ENCODE data around the gene C3orf18. TPM values are rescaled to one million over a fixed set of nuclear protein-coding genes. Genes with fewer than 3 reads are reported as not detected.
A peak's percentile ranks its signal among the peaks of the same experiment; 100 is the strongest.

C3orf18 gene
- total and polyA plus RNA-seq, 3 donors from 2014 or later = 14.9 to 28.8 (median 21.0) TPM

GRCh38 chr3:50612970-50613846, 45.7 kb upstream of the C3orf18 start:
- no peak for DNase-seq
- H3K27me3 ChIP-seq = no peaks in the 10 kb centered on the region
- peaks cover 38% of the 10 kb centered on the region for H3K4me1 ChIP-seq
- no peak for TF ChIP-seq POLR2A (IDR thresholded peaks at IDR 0.05)
- no peak overlapping the region for H3K4me3 ChIP-seq
- intact Hi-C loops (cut with DNase I; ENCODE audit: low total_unique reads) = loop anchor here (5.0 kb wide), 1 partner anchor 41 kb away; no protein-coding TSS in a partner anchor
- no peaks in the 10 kb centered on the region for H3K9me3 ChIP-seq
- H3K27ac ChIP-seq = peak overlapping the region in 1 of 2 donors; percentile 84
- H3K36me3 ChIP-seq (ENCODE audit: low read depth, missing control alignments) = no peaks in the 10 kb centered on the region
- 53 to 72% methylated on average over 6 of the region's 6 CpGs for WGBS, 2 donors

- WGBS, 2 donors = 3 to 11% methylated on average over 19 to 29 of the region's 29 CpGs
- DNase-seq = no peak
- Histone ChIP-seq H3K4me1 (peaks cover 33% of the 10 kb centered on the region), H3K27me3 (no peaks in the 10 kb centered on the region), H3K27ac (peak overlapping the region; percentile 76 to 84), H3K36me3 (ENCODE audit: low read depth, missing control alignments) (no peaks in the 10 kb centered on the region), H3K9me3 (no peaks in the 10 kb centered on the region), H3K4me3 (peak overlapping the region; percentile 61 to 76)
- intact Hi-C loops (cut with DNase I; ENCODE audit: low total_unique reads) = loop anchor here (5.0 kb wide), 1 partner anchor 40 kb away; no protein-coding TSS in a partner anchor
- no peak for TF ChIP-seq POLR2A (IDR thresholded peaks at IDR 0.05)
- TF ChIP-seq CTCF (IDR thresholded peaks at IDR 0.05) = peak in 1 of 3 experiments; percentile 8
Measured at GRCh38 chr3:50612234-50612882, 44.8 kb upstream of the C3orf18 start.

GRCh38 chr3:50611464-50612233, 44.1 kb upstream of the C3orf18 start, which contains the start of gene CISH:
CISH (minus strand) TSS chr3:50611774; CDS start chr3:50611650, 124 bp downstream.
- TF ChIP-seq CTCF (IDR thresholded peaks at IDR 0.05) (peak in 2 of 3 experiments; percentile 3 to 38), POLR2A (IDR thresholded peaks at IDR 0.05) (no peak)
- H3K27ac ChIP-seq = peak within 1 kb of the TSS; percentile 76 to 84
- no peaks in the 10 kb centered on the region for H3K27me3 ChIP-seq
- no peaks in the 10 kb centered on the region for H3K36me3 ChIP-seq (ENCODE audit: low read depth, missing control alignments)
- peaks cover 33% of the 10 kb centered on the region for H3K4me1 ChIP-seq
- DNase-seq = peak; percentile 95
- H3K4me3 ChIP-seq = peak within 1 kb of the TSS; percentile 61 to 76
- no peaks in the 10 kb centered on the region for H3K9me3 ChIP-seq
- WGBS, 2 donors = 0 to 2% methylated on average over 21 to 71 of the region's 75 CpGs
- intact Hi-C loops (cut with DNase I; ENCODE audit: low total_unique reads) = loop anchor here (5.0 kb wide), 1 partner anchor 39 kb away; no protein-coding TSS in a partner anchor

GRCh38 chr3:50610992-50611463, 43.5 kb upstream of the C3orf18 start:
- H3K27ac ChIP-seq = peak overlapping the region; percentile 76 to 84
- WGBS, 2 donors = 14 to 28% methylated on average over 4 to 10 of the region's 10 CpGs
- intact Hi-C loops (cut with DNase I; ENCODE audit: low total_unique reads) = loop anchor here (5.0 kb wide), 1 partner anchor 39 kb away; no protein-coding TSS in a partner anchor
- H3K9me3 ChIP-seq = no peaks in the 10 kb centered on the region
- peaks cover 36% of the 10 kb centered on the region for H3K4me1 ChIP-seq
- peak overlapping the region; percentile 61 to 76 for H3K4me3 ChIP-seq
- H3K36me3 ChIP-seq (ENCODE audit: low read depth, missing control alignments) = no peaks in the 10 kb centered on the region
- TF ChIP-seq POLR2A (IDR thresholded peaks at IDR 0.05) (no peak), CTCF (IDR thresholded peaks at IDR 0.05) (no peak)
- no peak for DNase-seq
- H3K27me3 ChIP-seq = no peaks in the 10 kb centered on the region

Data from testis (tissue), 3 donors.